ENCODE results near the gene HAP1.

The HAP1 gene

GRCh38 chr17:41767324-41768042, 33.0 kb upstream of the HAP1 start:
- no peak for TF ChIP-seq CTCF (IDR thresholded peaks at IDR 0.05; ENCODE audit: poor library complexity, severe bottlenecking)
- Histone ChIP-seq H3K4me3 (ENCODE audit: severe bottlenecking) (no peak overlapping the region), H3K9me3 (ENCODE audit: severe bottlenecking) (no peaks in the 10 kb centered on the region), H3K36me3 (ENCODE audit: low read depth) (peaks cover 100% of the 10 kb centered on the region), H3K27ac (ENCODE audit: poor library complexity, severe bottlenecking) (no peak overlapping the region), H3K4me1 (ENCODE audit: insufficient read depth, poor library complexity, severe bottlenecking) (peaks cover 10% of the 10 kb centered on the region), H3K27me3 (ENCODE audit: insufficient read depth, poor library complexity, severe bottlenecking) (no peaks in the 10 kb centered on the region)
- DNase-seq (ENCODE audit: low spot score) (no peak), ATAC-seq (ENCODE audit: low read depth) (no peak)

GRCh38 chr17:41766135-41766534, 31.7 kb upstream of the HAP1 start:
- Histone ChIP-seq H3K9me3 (ENCODE audit: severe bottlenecking) (no peaks in the 10 kb centered on the region), H3K4me3 (ENCODE audit: severe bottlenecking) (no peak overlapping the region), H3K36me3 (ENCODE audit: low read depth) (peaks cover 98% of the 10 kb centered on the region), H3K27ac (ENCODE audit: poor library complexity, severe bottlenecking) (no peak overlapping the region), H3K27me3 (ENCODE audit: insufficient read depth, poor library complexity, severe bottlenecking) (no peaks in the 10 kb centered on the region), H3K4me1 (ENCODE audit: insufficient read depth, poor library complexity, severe bottlenecking) (no peaks in the 10 kb centered on the region)
- no peak for TF ChIP-seq CTCF (IDR thresholded peaks at IDR 0.05; ENCODE audit: poor library complexity, severe bottlenecking)
- DNase-seq (ENCODE audit: low spot score) (no peak), ATAC-seq (ENCODE audit: low read depth) (no peak)

GRCh38 chr17:41763327-41763726, 28.9 kb upstream of the HAP1 start:
- Histone ChIP-seq H3K4me3 (ENCODE audit: severe bottlenecking) (no peak overlapping the region), H3K4me1 (ENCODE audit: insufficient read depth, poor library complexity, severe bottlenecking) (no peaks in the 10 kb centered on the region), H3K27me3 (ENCODE audit: insufficient read depth, poor library complexity, severe bottlenecking) (no peaks in the 10 kb centered on the region), H3K36me3 (ENCODE audit: low read depth) (peaks cover 97% of the 10 kb centered on the region), H3K9me3 (ENCODE audit: severe bottlenecking) (no peaks in the 10 kb centered on the region), H3K27ac (ENCODE audit: poor library complexity, severe bottlenecking) (no peak overlapping the region)
- no peak for ATAC-seq (ENCODE audit: low read depth)
- no peak for TF ChIP-seq CTCF (IDR thresholded peaks at IDR 0.05; ENCODE audit: poor library complexity, severe bottlenecking)
- no peak for DNase-seq (ENCODE audit: low spot score)

GRCh38 chr17:41762841-41763240, 28.4 kb upstream of the HAP1 start:
- Histone ChIP-seq H3K27me3 (ENCODE audit: insufficient read depth, poor library complexity, severe bottlenecking) (no peaks in the 10 kb centered on the region), H3K9me3 (ENCODE audit: severe bottlenecking) (no peaks in the 10 kb centered on the region), H3K4me1 (ENCODE audit: insufficient read depth, poor library complexity, severe bottlenecking) (no peaks in the 10 kb centered on the region), H3K36me3 (ENCODE audit: low read depth) (peaks cover 97% of the 10 kb centered on the region), H3K4me3 (ENCODE audit: severe bottlenecking) (no peak overlapping the region), H3K27ac (ENCODE audit: poor library complexity, severe bottlenecking) (no peak overlapping the region)
- DNase-seq (ENCODE audit: low spot score) (no peak), ATAC-seq (ENCODE audit: low read depth) (no peak)
- no peak for TF ChIP-seq CTCF (IDR thresholded peaks at IDR 0.05; ENCODE audit: poor library complexity, severe bottlenecking)

GRCh38 chr17:41762391-41762790, 27.9 kb upstream of the HAP1 start:
- no peaks in the 10 kb centered on the region for H3K4me1 ChIP-seq (ENCODE audit: insufficient read depth, poor library complexity, severe bottlenecking)
- no peak overlapping the region for H3K27ac ChIP-seq (ENCODE audit: poor library complexity, severe bottlenecking)
- DNase-seq (ENCODE audit: low spot score) = no peak
- no peak for TF ChIP-seq CTCF (IDR thresholded peaks at IDR 0.05; ENCODE audit: poor library complexity, severe bottlenecking)
- peaks cover 97% of the 10 kb centered on the region for H3K36me3 ChIP-seq (ENCODE audit: low read depth)
- no peaks in the 10 kb centered on the region for H3K9me3 ChIP-seq (ENCODE audit: severe bottlenecking)
- ATAC-seq (ENCODE audit: low read depth) = no peak
- H3K27me3 ChIP-seq (ENCODE audit: insufficient read depth, poor library complexity, severe bottlenecking) = no peaks in the 10 kb centered on the region
- H3K4me3 ChIP-seq (ENCODE audit: severe bottlenecking) = no peak overlapping the region
